HG03354 (cell line): ENCODE data around the gene CNTNAP3.
"Not testable (repeated sequence)": the region's sequence is repeated elsewhere in the genome, so short reads cannot be mapped to it uniquely, and the experiment has no call there.

Experiments
- ATAC-seq: cut with Tn5 transposase; IDR thresholded peaks from one replicate; pipeline ENCODE4 v1.9.1; 2021; ENCODE audit warnings: mild to moderate bottlenecking; ENCODE audit not compliant: unreplicated experiment, poor library complexity, severe bottlenecking

CNTNAP3 gene

GRCh38 chr9:39287980-39288379 lies at the start of gene CNTNAP3:
CNTNAP3 (minus strand) TSS chr9:39288167; CDS start chr9:39288064, 103 bp downstream.
- not testable (repeated sequence) for ATAC-seq

DNA sequence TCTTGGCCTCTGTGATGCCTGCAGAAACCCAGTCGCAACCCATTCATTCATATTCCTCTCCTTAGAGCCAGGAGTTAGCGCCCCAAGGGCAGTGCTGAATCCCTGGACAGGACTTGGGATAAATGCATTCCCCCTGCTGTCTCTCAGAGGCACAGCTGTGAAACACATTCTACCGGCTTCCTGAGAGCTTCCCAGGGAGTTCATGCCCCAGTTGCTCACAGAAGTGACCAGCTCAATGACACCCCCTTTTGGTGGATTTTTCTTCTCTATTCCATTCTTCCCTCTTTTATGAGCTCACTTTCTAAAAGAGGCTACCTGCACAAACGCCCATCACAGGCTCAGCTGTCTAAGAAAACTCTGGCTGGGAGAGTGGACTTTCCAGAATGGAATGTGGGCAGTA lies 8.0 kb downstream of the CNTNAP3 start:
- not testable (repeated sequence) for ATAC-seq

- not testable (repeated sequence) for ATAC-seq
These were observed 45.5 kb downstream of the CNTNAP3 start for GRCh38 chr9:39242513-39242912.

GRCh38 chr9:39232130-39232991 lies 55.6 kb downstream of the CNTNAP3 start:
- not testable (repeated sequence) for ATAC-seq

GRCh38 chr9:39215976-39216375 lies 72.0 kb downstream of the CNTNAP3 start:
- not testable (repeated sequence) for ATAC-seq

- not testable (repeated sequence) for ATAC-seq
These were observed 78.2 kb downstream of the CNTNAP3 start for GRCh38 chr9:39209773-39210172.

- ATAC-seq: not testable (repeated sequence)
These were observed 81.3 kb downstream of the CNTNAP3 start for GRCh38 chr9:39206643-39207042.

- ATAC-seq: not testable (repeated sequence)
These were observed 82.1 kb downstream of the CNTNAP3 start for GRCh38 chr9:39205842-39206241.

- not testable (repeated sequence) for ATAC-seq
These were observed 87.6 kb downstream of the CNTNAP3 start for GRCh38 chr9:39200412-39200811.

GRCh38 chr9:39198000-39198709 lies 89.8 kb downstream of the CNTNAP3 start:
- not testable (repeated sequence) for ATAC-seq

DNA sequence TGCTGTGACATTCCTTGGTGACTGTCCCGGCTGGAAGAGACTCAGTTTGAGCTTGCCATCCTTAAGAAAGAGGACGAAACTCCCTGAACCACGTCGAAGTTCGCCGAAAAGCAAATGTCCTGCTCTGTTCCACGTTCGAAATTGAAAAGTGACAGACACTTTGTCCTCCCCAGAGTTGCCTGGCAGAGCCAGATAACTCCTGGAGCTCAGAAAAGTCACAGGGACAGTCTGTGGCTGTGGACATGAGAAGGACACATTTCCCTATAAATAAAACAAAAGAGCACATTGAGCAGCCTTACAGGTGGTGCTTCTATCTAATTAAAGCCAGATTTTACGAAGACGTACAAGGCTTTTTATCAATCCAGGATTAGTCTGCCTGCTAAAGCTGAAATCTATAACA lies 116.6 kb downstream of the CNTNAP3 start:
- not testable (repeated sequence) for ATAC-seq

- not testable (repeated sequence) for ATAC-seq
These were observed 130.3 kb downstream of the CNTNAP3 start for GRCh38 chr9:39157714-39158113.

DNA sequence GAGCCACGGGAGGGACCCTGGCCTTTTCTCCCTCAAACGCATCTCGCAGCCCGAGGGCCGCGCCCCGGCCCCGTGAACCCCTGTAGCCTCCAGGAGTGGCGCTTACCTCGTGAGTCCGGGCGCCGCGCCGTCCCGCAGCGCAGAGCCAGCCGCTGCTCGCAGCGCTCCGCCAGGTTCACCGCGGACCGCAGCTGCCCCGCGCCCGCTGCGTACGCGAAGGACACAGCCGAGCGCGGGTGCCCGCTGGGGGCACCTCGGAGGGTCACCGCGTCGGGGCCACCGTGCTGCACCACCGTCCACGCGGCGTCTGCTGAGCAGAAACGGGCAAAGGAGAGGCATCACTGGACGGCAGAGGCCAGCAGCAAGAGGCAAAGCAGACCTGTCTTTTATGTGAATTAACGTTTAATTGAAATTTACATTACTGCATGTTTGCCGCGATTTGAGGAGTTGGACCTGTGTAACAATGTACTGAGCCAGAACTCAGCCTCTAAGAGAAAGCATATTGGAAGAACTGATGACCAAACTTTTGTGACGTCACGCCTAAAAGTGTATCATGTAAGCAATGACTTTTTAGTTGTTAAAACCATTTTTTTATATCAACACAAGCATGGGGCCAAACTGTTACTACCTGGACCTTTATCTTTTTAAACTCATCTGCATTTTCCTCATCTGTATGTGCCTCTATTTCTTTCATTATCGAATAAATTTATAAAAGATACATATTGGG lies 155.0 kb downstream of the CNTNAP3 start:
- ATAC-seq: not testable (repeated sequence)

DNA sequence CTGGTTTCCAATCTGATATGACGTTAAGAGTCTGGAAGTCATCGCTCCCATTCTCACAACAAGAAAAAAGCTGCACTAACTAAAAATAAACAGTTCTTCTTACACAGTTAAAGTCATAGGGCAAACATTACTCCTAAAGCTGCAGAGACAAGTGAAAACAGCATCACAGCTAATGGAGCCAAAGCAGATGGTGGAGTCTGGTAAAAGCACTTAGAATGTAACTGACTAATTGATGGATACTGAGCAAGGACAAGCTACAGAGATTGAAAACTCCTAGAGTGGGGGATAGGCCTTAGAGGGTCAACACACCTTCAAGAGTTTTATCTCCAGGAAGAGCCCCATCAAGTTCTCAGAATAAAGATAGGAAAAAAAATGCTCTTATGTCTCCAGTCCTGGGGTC lies 166.6 kb downstream of the CNTNAP3 start:
- ATAC-seq: not testable (repeated sequence)

DNA sequence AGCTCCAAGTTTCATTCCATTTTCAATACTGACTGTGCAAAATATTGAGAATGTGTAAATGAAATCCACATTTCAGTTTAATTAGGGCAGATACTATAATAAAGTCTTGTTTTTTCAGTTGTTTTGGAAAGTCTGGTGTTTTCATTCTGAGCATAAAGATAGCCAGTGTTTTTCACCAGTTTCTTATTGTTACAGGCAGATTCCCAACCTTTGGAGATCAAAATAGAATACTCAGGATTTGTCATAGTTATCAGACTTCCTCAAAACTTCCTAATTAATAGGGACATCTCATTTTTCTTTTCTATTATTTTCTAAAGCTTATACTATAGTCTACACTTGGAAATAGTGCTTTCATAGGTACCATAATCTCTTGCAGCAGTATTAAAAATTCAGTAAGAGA lies 176.2 kb downstream of the CNTNAP3 start:
- not testable (repeated sequence) for ATAC-seq

GRCh38 chr9:39108145-39108544 lies 179.8 kb downstream of the CNTNAP3 start:
- ATAC-seq: no peak

GRCh38 chr9:39097208-39097607 lies 190.8 kb downstream of the CNTNAP3 start:
- ATAC-seq: not testable (repeated sequence)

DNA sequence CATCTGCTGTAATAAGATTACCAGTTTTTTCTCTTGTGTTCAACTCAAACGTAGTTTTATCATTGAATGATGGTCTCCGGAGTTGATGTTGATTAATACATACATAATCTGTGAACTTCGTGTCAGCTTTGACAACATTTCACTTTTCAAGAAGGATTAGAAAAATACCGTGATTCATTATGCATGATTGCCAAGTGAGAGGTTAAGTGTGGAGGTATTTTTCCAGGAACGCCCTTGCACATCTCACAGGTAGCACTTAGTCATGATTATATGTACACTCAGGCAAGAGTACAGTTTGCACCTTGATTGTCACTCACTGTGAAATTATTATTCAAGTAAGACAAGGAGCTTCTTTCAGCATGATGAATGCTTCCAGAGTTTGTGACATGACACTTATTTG lies 202.7 kb downstream of the CNTNAP3 start:
- not testable (repeated sequence) for ATAC-seq

GRCh38 chr9:39082574-39082973 lies 205.4 kb downstream of the CNTNAP3 start:
- ATAC-seq: not testable (repeated sequence)

GRCh38 chr9:39080081-39080480 lies 207.9 kb downstream of the CNTNAP3 start:
- ATAC-seq: not testable (repeated sequence)
